HG03439 (cell line): ENCODE results near the gene C4BPB.

Experiments used
- ATAC-seq: cut with Tn5 transposase; IDR thresholded peaks from one replicate; pipeline ENCODE4 v1.9.1; 2021; ENCODE audit warnings: mild to moderate bottlenecking, moderate library complexity; ENCODE audit not compliant: unreplicated experiment

Gene C4BPB

DNA sequence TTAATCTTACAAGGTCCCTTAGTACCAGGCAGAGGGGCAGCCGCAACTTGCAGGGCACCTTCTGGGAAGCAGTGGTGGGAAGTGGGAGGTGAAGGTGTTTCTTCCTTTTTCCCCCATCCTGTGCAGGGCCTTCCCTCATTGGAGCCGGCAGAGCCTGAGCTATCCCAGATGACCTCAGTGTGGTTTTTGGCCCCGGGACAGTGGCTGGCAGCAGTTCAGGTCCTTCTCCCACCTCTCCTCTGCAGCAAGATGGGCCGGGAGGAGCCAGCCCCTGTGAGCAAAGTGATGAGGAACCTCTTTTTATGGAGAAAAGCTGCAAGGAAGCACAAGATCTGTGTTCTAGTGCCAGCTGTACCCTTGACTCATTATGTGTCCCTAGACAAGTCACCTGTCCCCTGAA is 28.8 kb upstream of the C4BPB start:
- no peak for ATAC-seq

DNA sequence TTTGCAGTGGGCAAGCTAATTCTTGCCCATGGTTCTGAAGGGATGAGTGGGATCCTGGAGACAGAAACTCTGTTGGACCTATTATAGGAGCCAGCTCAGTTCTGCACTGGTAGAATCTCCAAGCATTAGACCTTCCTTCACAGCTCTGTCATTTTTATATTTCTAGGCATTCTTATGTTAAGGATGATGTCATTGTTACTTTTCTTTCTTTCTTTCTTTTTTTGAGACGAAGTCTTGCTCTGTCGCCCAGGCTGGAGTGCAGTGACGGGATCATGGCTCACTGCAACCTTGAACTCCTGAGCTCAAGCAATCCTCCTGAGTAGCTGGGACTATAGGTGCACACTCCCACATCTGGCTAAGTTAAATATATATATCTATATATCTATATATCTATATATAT is 28.1 kb upstream of the C4BPB start:
- ATAC-seq: no peak

DNA sequence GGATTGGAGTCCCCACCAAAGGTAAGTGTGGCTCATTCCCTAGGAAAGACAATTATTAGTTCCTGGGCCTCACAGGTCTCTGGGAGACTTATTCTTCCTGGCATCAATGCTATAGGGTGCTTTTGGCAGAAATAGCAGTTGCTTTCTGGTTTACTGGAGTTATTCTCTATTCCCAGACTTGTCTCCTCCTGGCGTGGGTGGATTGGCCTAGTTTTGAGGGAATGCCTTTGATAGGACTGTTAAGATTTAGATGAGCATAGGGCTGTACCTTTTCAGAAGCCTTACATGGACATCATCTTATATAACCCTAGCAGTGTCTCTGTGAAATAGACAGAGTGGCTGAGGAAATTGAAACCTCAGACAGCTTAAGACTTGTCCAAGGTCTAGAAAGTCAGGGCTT is 26.6 kb upstream of the C4BPB start:
- no peak for ATAC-seq

DNA sequence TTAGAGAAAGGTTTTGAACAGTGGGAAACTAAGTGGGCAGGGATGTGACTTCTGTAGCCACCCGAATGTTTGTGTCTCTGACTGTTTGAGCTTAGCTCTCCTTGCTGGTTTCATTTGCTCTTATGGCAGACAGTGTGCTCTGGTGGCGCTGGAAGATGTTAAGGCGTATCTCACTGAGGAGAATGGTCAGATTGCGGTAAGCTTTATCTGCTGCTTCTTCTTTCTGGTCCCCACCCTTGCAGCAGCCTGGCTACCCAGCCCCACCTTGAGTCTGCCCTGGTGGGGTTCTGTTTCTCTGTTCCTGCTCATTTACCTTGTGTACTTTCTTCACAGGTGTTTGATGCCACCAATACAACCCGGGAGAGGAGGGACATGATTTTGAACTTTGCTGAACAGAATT is 25.6 kb upstream of the C4BPB start:
- no peak for ATAC-seq

DNA sequence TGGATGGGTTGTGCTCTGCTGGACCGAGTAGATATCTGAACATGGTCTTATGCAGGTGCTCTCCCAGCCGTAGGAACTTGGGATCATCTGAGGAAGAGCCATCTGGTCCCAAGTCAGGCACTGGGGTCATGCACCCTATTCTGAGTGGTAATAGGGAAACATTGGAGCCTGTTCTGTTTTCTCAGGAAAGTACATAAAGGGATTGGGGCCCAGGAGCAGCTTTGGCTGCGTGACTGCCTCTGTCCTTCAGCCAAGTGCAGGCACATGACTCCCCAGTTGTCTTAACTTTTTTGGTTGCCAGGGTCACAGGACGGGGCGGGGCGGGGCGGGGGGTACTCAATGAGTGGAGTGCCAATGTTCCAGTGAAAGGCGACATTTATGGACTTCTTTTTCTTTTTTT is 24.1 kb upstream of the C4BPB start:
- ATAC-seq: no peak

DNA sequence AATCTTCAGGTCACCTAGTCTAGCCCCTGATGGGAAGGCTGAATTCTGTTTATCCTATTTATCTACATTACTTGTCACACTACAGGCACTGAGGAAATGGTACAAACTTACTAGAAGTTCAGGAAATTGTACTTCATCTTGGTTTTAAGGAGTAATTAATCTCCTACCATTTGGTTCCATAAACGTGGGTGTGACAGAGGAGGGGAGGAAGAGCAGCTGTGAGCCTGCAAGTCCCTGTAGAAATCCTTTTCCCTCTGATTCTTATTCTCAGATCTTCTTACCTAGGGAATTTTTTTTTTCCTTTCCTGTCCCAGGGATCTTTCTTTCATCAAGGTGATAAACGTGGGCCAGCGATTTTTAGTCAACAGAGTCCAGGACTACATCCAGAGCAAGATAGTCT is 21.5 kb upstream of the C4BPB start:
- no peak for ATAC-seq

DNA sequence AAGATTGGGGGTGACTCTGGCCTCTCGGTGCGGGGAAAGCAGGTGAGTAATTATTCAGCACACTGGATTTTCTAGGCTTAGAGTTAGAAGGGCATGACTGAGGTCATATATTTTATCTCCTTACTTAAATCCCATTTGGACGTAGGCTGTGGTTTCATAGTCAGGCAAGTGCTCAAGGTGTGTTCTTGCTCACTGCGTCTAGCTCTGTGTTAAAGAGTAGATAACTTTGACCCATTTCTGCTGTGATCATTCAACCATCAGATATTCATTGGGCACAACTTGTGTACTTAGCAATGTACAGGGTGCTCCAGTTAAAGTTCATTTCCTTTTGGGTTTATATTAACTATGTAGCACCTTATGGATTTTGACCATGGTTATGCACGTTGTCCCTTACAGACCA is 21.0 kb upstream of the C4BPB start:
- ATAC-seq: no peak

DNA sequence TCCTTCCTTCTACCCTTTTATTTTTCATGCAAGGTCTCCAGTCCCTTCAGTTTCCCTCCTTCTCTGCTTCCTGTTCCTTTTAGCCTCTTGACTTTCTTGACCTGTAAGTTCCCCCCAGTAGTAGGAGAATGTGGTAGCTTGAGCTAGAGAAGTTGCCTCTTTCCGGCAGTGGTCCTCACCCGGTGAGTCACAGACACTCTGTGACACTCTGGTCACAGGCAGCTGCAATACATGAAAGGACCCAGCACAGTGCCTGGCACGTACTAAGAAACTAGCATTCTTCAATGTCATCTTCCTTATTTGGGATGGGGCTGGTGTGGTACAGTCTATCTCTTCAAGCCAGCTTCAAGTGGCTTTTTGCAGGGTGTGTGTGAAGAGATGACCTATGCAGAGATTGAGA is 19.6 kb upstream of the C4BPB start:
- no peak for ATAC-seq

DNA sequence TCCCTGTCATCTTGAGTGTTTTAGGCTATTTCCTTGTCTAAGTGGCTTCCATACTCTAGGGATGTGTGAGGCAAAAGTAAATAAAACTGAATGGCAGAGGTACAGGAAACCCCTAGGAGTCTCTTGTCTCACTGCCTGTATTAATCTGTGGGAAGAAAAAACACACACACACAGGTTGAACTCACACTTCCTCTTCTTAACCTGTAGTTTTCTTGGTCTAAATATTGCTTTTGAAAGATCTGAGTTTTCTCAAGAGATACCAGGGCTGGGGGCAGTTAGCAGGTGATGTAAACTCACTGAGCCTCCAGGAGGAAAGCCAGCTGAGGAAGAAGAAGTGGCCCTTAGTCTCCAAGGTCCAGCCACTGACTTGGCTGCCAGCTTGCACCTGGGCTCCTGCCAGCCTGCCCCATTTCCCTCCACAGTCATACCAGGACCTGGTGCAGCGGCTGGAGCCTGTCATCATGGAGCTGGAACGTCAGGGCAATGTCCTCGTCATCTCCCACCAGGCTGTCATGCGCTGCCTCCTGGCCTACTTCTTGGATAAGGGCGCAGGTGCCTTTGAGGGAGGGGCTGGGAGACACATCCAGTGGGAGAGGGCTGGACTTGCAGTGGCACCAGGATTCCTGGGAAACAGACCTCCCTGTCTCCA is 18.7 kb upstream of the C4BPB start:
- no peak for ATAC-seq

DNA sequence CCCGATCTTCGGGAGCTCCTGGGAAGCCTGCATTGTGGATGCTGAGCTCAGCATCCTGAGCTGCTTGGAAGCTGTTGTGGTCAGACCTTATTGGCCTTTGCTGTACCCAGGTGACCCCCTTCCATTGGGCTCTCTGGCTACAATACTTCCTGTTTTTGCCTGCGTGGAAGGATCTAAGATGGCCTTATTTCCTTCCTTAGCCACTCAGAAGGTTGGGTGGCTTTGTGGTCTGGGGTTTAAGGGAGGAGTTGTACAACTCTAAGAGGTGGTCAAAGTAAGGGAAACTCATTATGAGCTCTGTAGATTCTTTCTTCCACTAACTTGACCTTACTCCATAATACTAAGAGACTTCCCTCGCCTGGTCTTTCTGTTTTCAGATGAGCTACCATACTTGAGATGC is 17.8 kb upstream of the C4BPB start:
- no peak for ATAC-seq

DNA sequence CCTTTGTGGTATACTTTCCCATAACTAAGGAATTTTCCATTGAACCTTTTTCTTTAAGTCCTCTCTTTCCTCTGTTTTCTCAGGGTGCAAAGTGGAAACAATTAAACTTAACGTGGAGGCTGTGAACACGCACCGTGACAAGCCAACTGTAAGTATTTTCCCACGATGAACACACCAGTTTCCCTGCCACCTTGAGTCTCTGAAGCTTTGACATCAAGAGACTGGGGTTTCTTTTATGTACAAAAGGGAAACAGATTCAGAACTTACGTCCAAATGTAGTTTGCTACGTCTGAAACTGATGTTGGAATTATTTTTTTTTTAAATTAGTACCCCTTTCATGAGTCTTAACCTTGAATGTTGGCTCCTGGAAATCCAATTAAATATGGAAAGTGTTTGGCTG is 17.2 kb upstream of the C4BPB start:
- ATAC-seq: no peak

DNA sequence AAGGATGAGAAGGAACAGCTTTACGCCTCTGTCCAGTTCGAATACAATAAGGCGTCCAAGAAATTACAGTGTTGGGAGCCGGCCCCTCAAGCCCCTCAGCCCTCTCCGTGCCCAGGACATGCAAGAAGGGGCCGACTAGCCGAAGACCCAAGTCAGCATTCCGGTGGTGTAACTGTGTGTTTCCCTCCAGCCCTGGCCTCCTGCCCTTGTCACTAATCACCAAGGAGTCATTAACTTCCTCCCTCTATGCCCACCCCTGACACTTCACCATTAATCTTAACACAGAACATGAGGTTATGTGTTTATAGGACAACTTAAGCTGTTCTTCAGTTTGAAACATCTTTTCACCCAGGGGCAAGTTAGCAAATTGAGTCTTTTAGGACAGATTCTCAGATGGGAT is 16.4 kb upstream of the C4BPB start:
- ATAC-seq: no peak

DNA sequence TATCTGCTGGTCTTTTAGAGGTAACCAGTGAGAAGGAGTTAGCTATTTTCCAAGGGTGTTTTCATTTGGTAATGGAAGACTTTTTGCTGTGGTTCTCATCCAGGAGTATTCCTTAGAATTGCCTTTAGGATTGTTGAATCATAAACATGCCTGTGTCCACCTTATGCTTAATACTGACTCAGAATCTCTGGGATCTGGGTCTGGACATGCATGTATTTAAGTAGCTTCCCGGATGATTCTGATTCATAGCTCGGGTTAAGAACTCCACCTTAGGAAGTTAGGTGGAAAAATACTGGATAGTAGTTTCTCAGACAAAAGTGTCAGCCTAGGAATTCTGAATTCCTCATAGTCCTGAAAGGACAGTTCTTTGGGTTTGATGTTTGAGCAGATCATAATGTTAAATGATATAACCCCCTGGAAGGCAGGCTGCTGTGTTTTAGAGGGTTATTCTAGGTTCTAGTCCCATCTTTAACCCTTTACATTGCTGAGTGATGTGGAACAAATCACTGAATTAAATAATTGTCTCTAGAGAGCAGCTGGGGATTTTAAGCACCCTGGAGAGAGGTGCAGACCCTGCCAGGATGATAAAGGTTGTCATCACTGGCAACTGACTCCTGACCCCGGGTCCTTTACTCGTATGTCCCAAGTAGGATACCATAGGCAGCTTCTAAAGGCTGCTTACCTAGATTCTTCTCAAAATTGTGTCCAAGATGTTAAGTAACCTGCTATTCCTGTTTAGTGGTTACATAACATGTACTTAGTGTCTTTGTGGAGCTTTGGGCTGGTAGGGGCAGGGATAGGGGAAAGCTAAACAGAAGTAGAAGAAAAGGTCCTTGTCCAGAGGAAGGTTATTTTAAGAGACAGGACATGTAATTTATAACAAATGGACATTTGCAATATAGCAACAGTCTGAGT is 14.5 kb upstream of the C4BPB start:
- ATAC-seq: no peak

DNA sequence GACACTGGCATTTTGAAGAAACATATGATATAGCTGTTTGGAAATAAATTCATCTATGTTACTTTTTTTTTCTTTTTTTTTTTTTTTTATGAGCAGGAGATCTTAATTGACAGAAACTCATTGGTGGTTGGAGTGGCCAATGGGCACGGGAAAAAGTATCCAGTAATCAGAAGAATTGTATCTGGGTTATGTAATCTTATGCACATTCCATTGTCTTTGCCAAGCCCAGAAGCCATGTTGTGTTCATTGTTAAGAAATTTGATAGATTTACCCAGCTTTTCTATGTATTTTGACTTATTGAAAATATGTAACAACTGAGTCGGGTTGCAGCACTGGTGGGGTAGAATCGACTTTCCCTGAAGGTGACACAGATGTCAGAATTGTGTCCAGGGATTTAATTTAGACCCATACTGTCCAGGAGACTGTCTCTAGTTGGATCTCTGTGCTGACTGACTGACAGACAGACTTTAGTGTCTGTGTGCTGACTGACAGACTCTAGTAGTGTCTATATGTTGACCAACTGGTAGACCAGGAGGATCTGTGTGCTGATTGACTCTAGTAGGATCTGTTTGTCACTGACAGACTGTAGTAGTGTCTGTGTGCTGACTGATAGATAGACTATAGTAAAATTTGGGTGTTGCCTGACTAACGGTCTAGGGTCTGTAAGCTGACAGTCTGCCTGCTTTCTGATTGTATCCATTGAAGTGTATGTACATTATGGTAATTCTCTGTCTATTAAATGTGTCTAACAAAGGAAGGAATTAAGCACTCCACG is 12.3 kb upstream of the C4BPB start:
- ATAC-seq: no peak

DNA sequence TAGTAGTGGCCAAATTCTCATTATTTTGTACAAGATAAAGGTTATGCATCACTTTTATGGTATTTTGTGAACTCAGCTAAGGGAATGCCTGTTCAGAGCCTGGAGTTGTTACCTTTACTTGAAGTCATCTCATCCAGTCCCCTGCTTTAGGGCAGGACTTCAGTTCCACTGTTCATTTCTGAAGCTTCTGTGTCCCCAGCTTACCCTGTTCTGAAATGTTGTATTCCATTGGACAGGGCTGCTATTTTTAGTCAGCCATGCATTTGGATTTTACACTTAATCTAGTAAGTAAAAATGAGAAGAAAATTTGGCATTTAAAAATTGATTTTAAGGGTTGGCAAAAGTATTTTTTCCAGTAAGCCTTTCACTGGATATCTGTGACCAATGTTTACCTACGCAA is 11.6 kb upstream of the C4BPB start:
- no peak for ATAC-seq

DNA sequence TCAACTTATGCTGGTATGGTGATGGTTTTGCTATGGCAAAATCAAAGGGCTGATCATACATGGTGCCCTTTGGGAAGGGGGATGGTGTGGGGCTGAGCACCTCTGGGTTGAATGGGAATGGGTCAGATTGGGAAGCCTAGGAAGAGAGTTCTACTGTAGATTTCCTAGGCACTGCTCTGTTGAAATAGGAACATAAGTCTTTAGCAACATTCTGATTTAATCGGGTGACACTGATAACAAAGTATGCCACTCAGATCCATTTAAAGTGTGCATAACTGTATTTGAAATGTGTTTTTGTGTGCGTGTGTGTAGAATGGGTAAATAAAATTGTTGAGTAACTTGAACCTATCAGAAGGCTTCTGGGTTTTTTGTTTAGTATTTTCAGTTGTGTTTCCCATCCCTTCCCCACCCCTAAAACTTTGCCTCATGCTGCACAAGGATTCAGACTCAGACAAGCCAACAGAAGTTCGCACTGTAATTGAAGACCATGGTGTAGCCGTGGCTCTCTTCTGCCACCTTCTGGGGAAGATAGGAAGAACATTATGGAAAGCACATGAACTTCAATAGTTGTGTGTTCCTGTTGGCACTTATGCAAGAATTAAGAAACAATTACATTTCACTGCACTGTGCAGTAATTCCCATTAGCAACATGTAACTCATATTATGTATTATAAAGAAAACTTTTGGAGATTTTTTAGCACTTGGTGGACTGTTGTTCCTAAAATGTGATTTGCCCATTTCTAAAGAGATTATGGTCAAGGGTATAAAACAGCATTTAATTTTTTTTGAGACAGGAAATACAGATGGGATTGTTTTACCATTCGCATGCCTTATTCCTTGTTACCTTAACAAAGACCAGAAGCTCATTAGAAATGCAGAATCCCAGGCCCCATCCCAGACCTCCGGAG is 10.9 kb upstream of the C4BPB start:
- peak; percentile 54 for ATAC-seq

DNA sequence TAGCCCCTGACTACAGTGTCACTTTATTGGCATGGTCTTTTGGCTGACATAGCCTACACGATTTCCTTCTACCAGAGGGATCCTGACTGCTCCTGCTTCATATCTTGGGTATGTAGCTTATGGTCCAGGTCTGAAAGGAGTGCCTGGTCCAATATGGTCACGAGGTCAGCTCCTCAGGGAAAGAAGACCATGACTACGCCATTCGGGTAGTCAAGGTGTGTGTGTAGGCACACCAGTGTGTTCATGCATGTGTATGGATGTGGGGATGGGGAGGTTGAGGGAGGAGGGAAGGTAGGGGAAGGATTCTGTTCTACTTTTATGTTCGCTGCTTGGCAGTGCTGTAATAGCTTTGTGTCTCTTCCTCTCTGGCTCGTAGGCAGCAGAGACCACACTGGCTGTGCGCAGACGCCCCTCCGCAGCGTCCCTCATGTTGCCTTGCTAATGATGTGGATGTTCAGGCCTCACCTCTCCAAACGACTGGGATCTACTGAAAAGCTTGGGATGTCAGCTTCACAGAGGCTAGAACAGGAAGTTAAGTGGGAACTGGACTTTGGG is 10.0 kb upstream of the C4BPB start:
- ATAC-seq: no peak

DNA sequence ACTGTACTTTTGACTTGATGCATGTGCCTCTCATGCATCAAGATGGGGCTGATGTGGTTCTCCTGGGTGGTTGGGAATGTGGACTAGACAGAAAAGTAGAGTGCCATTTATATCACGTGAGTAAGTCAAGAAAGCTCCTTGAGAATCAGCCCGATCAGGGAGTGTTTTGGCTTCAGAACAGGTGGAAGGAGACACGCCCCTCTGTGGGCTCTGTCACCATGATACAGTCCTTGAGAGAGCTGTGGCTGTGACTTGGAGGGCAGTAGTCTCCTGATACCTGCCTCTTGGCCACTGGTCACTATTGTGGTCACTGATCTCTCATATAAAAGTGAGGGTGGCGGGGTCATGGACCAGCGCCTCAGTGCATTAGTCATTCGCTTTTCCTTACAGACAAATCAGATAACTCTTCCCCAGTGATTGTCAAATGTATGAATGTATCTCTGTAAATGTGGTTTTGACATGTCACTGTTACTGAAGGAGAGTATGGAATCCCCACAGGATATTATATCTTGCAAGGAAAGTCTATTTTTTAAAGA is 8.9 kb upstream of the C4BPB start:
- ATAC-seq: no peak

DNA sequence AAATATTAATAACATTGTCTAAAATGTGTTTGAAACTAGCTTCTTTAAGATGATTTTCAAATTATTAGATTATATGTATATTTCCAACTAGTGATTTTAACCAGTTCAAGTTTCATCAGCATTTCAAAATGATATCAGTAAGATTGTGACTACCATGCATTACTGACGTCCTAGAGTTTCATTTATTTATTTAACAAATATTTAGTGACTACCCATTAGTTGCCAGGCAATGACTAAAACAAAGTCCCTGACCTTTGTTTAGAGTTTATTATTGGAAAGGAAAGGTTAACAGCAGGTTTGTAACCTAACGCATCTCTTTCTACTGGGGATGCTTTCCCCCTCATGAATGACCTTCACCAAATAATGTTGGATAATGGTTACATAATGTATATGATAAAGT is 7.6 kb upstream of the C4BPB start:
- no peak for ATAC-seq

DNA sequence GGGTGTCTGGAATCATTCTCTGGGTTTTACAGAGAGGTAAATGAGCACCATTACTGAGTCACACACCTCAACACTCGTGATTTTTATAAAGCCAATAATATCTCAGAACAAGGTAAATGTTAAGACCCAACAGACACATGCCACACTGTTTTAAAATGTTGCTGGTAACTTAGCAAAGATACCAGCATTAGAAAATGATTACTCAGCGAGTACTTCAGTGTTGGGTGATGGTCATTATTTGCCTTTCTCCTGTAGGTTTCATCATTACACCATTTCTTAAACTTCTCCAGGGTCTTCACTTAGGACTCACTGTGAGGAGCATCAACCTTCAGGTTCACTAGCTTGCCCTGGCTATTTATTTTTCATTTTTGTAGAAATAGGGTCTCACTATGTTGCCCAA is 6.9 kb upstream of the C4BPB start:
- no peak for ATAC-seq
